Iris pigment epithelial cell (primary cell): Measurements from ENCODE around the gene IGFBP6.

Experiments used
- DNase-seq: peaks from one replicate; pipeline ENCODE4 v3.0.0-alpha.2; 2011; ENCODE audit warnings: low read depth

The IGFBP6 gene

GRCh38 chr12:53120685-53121525 is 23.4 kb downstream of the IGFBP6 start:
- DNase-seq, result no peak

GRCh38 chr12:53122961-53123468 is 25.5 kb downstream of the IGFBP6 start:
- no peak for DNase-seq

GRCh38 chr12:53123578-53124351 is 26.3 kb downstream of the IGFBP6 start:
- peak; percentile 54 for DNase-seq

GRCh38 chr12:53124352-53124723 is 26.9 kb downstream of the IGFBP6 start:
- DNase-seq, result no peak

- DNase-seq, result no peak
Observed at GRCh38 chr12:53127169-53127568, 29.7 kb downstream of the IGFBP6 start.

- DNase-seq, result no peak
Observed at GRCh38 chr12:53128780-53129569, 31.5 kb downstream of the IGFBP6 start.

GRCh38 chr12:53131844-53132243 is 34.4 kb downstream of the IGFBP6 start:
- no peak for DNase-seq

- no peak for DNase-seq
Observed at GRCh38 chr12:53133722-53134121, 36.3 kb downstream of the IGFBP6 start.

- no peak for DNase-seq
Observed at GRCh38 chr12:53143355-53143754, 45.9 kb downstream of the IGFBP6 start.

- no peak for DNase-seq
Observed at GRCh38 chr12:53145383-53146260, 48.2 kb downstream of the IGFBP6 start.

- DNase-seq, result no peak
Observed at GRCh38 chr12:53147181-53147580, 49.7 kb downstream of the IGFBP6 start.

GRCh38 chr12:53147653-53148052 is 50.2 kb downstream of the IGFBP6 start:
- DNase-seq, result no peak

GRCh38 chr12:53151039-53151438 is 53.6 kb downstream of the IGFBP6 start:
- DNase-seq, result no peak
